ENCODE data around the gene COPZ2. TPM values are rescaled to one million over a fixed set of nuclear protein-coding genes. Genes with fewer than 3 reads are reported as not detected.
"Not testable (repeated sequence)": the region's sequence is repeated elsewhere in the genome, so short reads cannot be mapped to it uniquely, and the experiment has no call there.

COPZ2 gene
- total RNA-seq, 2 experiments from 2014 or later = 0.47 to 0.88 TPM

DNA sequence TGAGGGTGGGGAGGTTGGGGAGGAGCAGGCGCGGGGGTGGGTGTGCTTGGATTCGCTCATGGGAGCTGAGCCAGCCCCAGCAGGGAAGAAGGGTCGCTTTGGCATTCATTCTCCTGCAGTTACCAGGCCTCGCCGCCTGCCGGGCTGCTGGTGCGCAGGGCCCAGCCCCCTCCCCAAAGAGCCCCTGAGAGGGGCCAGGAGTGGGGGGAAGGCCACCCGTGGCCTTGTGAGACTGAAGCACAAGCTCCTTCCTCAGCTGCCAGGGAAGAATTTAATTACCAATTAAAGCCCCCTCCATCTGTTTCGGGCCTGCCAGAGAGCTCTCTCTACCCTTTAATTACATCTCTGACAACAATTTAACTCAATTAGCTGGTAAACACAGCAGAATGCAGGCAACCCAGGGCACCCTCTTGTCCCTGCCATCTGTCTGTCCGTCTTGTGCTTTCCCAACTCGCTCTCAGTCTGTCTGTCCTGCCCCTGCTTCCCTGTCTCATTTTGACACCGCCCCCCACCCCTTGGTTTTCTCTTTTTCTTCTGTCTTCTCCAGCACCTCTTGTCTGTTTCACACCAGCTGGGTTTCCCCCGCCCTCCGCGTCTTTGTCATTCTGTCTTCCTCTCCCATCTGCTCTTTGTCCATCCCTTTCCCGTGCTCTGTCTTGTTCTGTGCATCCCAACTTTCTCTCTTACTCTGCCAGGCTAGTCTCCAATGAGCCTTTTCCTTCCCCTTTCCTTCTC, 34.0 kb downstream of the COPZ2 start:
- TF ChIP-seq, protein P1, sequence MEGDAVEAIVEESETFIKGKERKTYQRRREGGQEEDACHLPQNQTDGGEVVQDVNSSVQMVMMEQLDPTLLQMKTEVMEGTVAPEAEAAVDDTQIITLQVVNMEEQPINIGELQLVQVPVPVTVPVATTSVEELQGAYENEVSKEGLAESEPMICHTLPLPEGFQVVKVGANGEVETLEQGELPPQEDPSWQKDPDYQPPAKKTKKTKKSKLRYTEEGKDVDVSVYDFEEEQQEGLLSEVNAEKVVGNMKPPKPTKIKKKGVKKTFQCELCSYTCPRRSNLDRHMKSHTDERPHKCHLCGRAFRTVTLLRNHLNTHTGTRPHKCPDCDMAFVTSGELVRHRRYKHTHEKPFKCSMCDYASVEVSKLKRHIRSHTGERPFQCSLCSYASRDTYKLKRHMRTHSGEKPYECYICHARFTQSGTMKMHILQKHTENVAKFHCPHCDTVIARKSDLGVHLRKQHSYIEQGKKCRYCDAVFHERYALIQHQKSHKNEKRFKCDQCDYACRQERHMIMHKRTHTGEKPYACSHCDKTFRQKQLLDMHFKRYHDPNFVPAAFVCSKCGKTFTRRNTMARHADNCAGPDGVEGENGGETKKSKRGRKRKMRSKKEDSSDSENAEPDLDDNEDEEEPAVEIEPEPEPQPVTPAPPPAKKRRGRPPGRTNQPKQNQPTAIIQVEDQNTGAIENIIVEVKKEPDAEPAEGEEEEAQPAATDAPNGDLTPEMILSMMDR (IDR thresholded peaks at IDR 0.05) = no peak
- H3K4me1 Mint-ChIP-seq (ENCODE audit: low read depth) = no peaks in the 10 kb centered on the region
- no peaks in the 10 kb centered on the region for H3K36me3 Mint-ChIP-seq (ENCODE audit: low read depth)
- peaks cover 1 to 9% of the 10 kb centered on the region in 2 experiments for H3K27me3 ChIP-seq (ENCODE audit: control insufficient read depth in 1 of 2, insufficient read depth in 2 of 2, low read length in 2 of 2)
- H3K36me3 ChIP-seq (ENCODE audit: insufficient read depth, low read length) = no peaks in the 10 kb centered on the region
- no peak overlapping the region for H3K27ac ChIP-seq (ENCODE audit: low read depth in 1 of 2, low read length in 2 of 2)
- no peak overlapping the region for H3K27ac Mint-ChIP-seq
- ATAC-seq (ENCODE audit: poor library complexity) = no peak
- intact Hi-C loops (cut with DNase I, micrococcal nuclease) = no loop called here
- no peak for DNase-seq
- no peaks in the 10 kb centered on the region for H3K9me3 Mint-ChIP-seq
- no peak overlapping the region for H3K4me3 ChIP-seq (ENCODE audit: low read length)
- no peaks in the 10 kb centered on the region for H3K9me3 ChIP-seq (ENCODE audit: control insufficient read depth in 1 of 2, insufficient read depth in 1 of 2, low read length in 2 of 2)
- H3K27me3 Mint-ChIP-seq = peaks cover 43% of the 10 kb centered on the region
- POLR2A ChIA-PET = no interaction called here
- no peak overlapping the region for H3K4me3 Mint-ChIP-seq
- CTCF ChIA-PET = no interaction called here
- H3K4me1 ChIP-seq (ENCODE audit: insufficient read depth, low read length) = no peaks in the 10 kb centered on the region

DNA sequence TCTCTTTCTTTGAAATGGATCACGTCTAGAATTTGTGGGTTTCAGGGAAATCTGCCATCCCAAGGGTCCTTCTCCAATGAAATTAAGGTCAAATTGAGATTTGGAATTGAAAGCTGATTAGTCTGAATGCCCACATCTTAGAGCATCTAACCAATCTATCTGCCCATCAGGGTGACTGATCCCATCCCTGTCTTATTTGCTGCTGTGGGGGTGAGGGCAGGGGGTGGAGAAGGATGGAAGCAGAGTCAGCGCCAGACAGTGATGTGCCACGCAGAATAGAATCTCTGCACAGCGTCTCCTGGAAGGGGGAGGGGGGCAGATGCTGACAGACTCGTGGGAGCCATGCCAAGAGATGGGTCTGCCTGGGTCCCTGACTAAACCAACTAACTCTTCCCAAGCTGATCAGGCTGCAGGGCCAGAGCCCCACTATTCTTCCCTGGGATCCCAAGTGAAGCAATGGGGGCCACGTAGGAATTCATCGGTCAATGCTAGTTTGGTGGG, 34.6 kb downstream of the COPZ2 start:
- H3K27ac ChIP-seq (ENCODE audit: low read depth in 1 of 2, low read length in 2 of 2) = no peak overlapping the region
- no peak for ATAC-seq (ENCODE audit: poor library complexity)

DNA sequence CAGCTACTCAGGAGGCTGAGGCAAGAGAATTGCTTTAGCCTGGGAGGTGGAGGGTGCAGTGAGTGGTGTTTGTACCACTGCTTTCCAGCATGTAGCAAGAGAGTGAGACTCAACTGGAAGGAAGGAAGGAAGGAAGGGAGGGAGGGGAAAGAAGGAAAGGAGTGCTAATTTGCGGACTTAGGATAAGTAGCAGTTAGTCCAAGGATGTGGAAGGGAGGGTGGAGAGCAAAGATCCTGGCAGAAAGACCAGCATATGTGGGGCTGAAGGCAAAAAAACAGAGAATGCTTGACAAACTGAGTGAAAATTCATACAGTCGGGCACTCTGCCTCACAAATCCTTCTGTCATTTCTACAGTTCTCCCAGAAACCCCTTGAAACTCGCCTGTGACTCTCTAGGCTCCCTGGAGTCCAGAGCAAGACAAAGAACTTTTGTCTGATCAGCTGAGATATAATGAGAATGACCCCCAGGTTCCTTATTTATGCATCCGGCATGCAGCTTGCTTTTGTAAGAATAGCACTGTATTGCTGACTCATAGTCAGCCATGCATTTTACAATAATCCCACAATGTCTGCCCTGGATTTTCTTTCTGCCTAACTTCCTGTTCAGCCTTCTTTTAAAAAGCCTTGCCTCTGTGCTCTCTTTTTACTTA, 35.2 kb downstream of the COPZ2 start:
- no peak overlapping the region for H3K27ac Mint-ChIP-seq
- H3K36me3 Mint-ChIP-seq (ENCODE audit: low read depth) = no peaks in the 10 kb centered on the region
- no peak overlapping the region for H3K4me3 ChIP-seq (ENCODE audit: low read length)

More for the DNA sequence above, 34.6 kb downstream of the COPZ2 start:
- Histone ChIP-seq H3K27me3 (ENCODE audit: control insufficient read depth in 1 of 2, insufficient read depth in 2 of 2, low read length in 2 of 2) (peaks cover 0 to 9% of the 10 kb centered on the region in 2 experiments), H3K36me3 (ENCODE audit: insufficient read depth, low read length) (no peaks in the 10 kb centered on the region), H3K4me1 (ENCODE audit: insufficient read depth, low read length) (no peaks in the 10 kb centered on the region), H3K4me3 (ENCODE audit: low read length) (no peak overlapping the region), H3K9me3 (ENCODE audit: control insufficient read depth in 1 of 2, insufficient read depth in 1 of 2, low read length in 2 of 2) (no peaks in the 10 kb centered on the region)
- no peaks in the 10 kb centered on the region for H3K36me3 Mint-ChIP-seq (ENCODE audit: low read depth)
- H3K4me1 Mint-ChIP-seq (ENCODE audit: low read depth) = no peaks in the 10 kb centered on the region
- H3K4me3 Mint-ChIP-seq = no peak overlapping the region
- ChIA-PET POLR2A (no interaction called here), CTCF (no interaction called here)
- TF ChIP-seq, protein P1 (IDR thresholded peaks at IDR 0.05) = no peak
- intact Hi-C loops (cut with DNase I, micrococcal nuclease) = no loop called here
- no peaks in the 10 kb centered on the region for H3K9me3 Mint-ChIP-seq
- no peak for DNase-seq
- peaks cover 39% of the 10 kb centered on the region for H3K27me3 Mint-ChIP-seq
- H3K27ac Mint-ChIP-seq = no peak overlapping the region

DNA sequence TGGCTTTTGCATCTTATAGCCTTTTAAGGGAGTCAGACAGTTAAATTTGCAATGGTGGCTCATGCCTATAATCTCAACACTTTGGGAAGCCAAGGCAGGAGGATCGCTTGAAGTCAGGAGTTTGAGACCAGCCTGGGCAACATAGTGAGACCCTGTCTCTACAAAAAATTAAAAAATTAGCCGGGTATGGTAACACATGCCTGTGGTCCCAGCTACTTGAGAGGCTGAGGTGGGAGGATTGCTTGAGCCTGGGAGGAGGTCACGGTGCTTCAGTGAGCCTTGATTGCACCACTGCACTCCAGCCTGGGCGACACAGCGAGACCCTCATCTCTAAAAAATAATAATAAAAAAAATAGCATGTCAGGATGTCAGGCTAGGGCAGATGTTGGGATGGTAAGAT, 35.9 kb downstream of the COPZ2 start:
- ATAC-seq (ENCODE audit: poor library complexity); H3K27ac Mint-ChIP-seq; H3K9me3 Mint-ChIP-seq; DNase-seq; POLR2A ChIA-PET; H3K9me3 ChIP-seq (ENCODE audit: control insufficient read depth in 1 of 2, insufficient read depth in 1 of 2, low read length in 2 of 2); H3K4me1 ChIP-seq (ENCODE audit: insufficient read depth, low read length); H3K4me3 ChIP-seq (ENCODE audit: low read length); intact Hi-C loops (cut with DNase I, micrococcal nuclease); CTCF ChIA-PET; H3K4me1 Mint-ChIP-seq (ENCODE audit: low read depth); H3K36me3 Mint-ChIP-seq (ENCODE audit: low read depth); H3K27ac ChIP-seq (ENCODE audit: low read depth in 1 of 2, low read length in 2 of 2); H3K27me3 ChIP-seq (ENCODE audit: control insufficient read depth in 1 of 2, insufficient read depth in 2 of 2, low read length in 2 of 2); H3K4me3 Mint-ChIP-seq; H3K36me3 ChIP-seq (ENCODE audit: insufficient read depth, low read length): not testable (repeated sequence)
- H3K27me3 Mint-ChIP-seq = peaks cover 32% of the 10 kb centered on the region

More for the DNA sequence above, 35.2 kb downstream of the COPZ2 start:
- Histone ChIP-seq H3K9me3 (ENCODE audit: control insufficient read depth in 1 of 2, insufficient read depth in 1 of 2, low read length in 2 of 2) (no peaks in the 10 kb centered on the region), H3K4me1 (ENCODE audit: insufficient read depth, low read length) (no peaks in the 10 kb centered on the region), H3K27me3 (ENCODE audit: control insufficient read depth in 1 of 2, insufficient read depth in 2 of 2, low read length in 2 of 2) (peaks cover 0 to 4% of the 10 kb centered on the region in 2 experiments), H3K27ac (ENCODE audit: low read depth in 1 of 2, low read length in 2 of 2) (no peak overlapping the region), H3K36me3 (ENCODE audit: insufficient read depth, low read length) (no peaks in the 10 kb centered on the region)
- Mint-ChIP-seq H3K9me3 (no peaks in the 10 kb centered on the region), H3K4me3 (no peak overlapping the region), H3K4me1 (ENCODE audit: low read depth) (no peaks in the 10 kb centered on the region), H3K27me3 (peaks cover 38% of the 10 kb centered on the region)
- ChIA-PET CTCF (no interaction called here), POLR2A (no interaction called here)
- ATAC-seq (ENCODE audit: poor library complexity) (no peak), DNase-seq (peak in 2 of 14 experiments; percentile 40 to 49)
- intact Hi-C loops (cut with DNase I, micrococcal nuclease) = no loop called here
- TF ChIP-seq, protein P1 (IDR thresholded peaks at IDR 0.05) = no peak

Data from CD4-positive, alpha-beta T cell (primary cell).